Fibroblast of the aortic adventitia (primary cell): Measurements from ENCODE around the gene VAMP8. TPM values are rescaled to one million over a fixed set of nuclear protein-coding genes. Genes with fewer than 3 reads are reported as not detected.
"Not testable (repeated sequence)": the region's sequence is repeated elsewhere in the genome, so short reads cannot be mapped to it uniquely, and the experiment has no call there.

Experiments
- DNase-seq: peaks from one replicate; pipeline ENCODE4 v3.0.0-alpha.2; 2010; ENCODE audit warnings: low read depth
- H3K4me3 ChIP-seq: 2 replicates; pipeline ENCODE4 v1.5.1; 2011; ENCODE audit warnings: low read depth, mild to moderate bottlenecking, control low read depth, low read length, moderate library complexity
- total RNA-seq: library from RNA; depleted of rRNA; stranded (reverse); fragments of >200 nt; gene quantifications from 2 replicates; pipeline ENCODE4 v1.2.3, GENCODE V29; 2012; ENCODE audit warnings: low replicate concordance
- TF ChIP-seq, protein P1 (sequence below): IDR thresholded peaks from 2 replicates; pipeline ENCODE4 v1.5.1; 2011; ENCODE audit warnings: mild to moderate bottlenecking, low read length, control low read depth, inconsistent platforms; ENCODE audit not compliant: insufficient read depth

VAMP8 gene
- total RNA-seq, 1 donor = 0.54 TPM

DNA sequence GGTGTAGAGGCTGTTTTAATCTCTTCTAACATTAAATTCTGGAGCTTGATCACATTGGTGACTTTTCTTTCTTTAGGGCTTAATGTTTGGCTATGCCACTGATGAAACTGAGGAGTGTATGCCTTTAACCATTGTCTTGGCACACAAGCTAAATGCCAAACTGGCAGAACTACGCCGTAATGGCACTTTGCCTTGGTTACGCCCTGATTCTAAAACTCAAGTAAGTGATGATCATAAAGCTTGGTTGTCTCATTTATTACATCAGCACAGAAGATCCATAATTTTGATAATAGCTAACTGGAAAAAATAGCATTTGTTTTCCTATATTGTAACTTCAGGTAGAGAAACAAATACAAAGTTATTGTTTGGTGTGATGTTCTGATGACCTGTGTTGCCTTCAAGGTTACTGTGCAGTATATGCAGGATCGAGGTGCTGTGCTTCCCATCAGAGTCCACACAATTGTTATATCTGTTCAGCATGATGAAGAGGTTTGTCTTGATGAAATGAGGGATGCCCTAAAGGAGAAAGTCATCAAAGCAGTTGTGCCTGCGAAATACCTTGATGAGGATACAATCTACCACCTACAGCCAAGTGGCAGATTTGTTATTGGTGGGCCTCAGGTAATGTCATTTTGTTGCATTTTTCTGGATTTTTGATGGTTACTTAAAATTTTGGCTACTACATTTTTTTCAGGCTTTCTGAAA lies 35.5 kb upstream of the VAMP8 start:
- H3K4me3 ChIP-seq = peak overlapping the region; percentile 97
- DNase-seq = peak; percentile 72
- TF ChIP-seq, protein P1, sequence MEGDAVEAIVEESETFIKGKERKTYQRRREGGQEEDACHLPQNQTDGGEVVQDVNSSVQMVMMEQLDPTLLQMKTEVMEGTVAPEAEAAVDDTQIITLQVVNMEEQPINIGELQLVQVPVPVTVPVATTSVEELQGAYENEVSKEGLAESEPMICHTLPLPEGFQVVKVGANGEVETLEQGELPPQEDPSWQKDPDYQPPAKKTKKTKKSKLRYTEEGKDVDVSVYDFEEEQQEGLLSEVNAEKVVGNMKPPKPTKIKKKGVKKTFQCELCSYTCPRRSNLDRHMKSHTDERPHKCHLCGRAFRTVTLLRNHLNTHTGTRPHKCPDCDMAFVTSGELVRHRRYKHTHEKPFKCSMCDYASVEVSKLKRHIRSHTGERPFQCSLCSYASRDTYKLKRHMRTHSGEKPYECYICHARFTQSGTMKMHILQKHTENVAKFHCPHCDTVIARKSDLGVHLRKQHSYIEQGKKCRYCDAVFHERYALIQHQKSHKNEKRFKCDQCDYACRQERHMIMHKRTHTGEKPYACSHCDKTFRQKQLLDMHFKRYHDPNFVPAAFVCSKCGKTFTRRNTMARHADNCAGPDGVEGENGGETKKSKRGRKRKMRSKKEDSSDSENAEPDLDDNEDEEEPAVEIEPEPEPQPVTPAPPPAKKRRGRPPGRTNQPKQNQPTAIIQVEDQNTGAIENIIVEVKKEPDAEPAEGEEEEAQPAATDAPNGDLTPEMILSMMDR = no peak

DNA sequence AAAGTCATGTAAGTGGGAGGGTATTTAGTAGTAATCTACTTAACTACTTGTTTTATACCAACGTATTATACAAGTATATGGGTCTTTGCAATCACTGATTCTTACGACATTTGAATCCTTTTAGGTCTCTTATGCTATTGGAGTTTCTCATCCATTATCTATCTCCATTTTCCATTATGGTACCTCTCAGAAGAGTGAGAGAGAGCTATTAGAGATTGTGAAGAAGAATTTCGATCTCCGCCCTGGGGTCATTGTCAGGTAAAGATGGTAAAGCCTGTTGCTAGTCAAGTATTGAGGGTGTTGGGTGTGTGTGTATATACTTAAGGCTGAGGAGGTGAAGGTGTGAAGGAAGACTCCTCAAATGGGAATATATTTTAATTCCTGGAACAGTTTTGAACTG lies 34.6 kb upstream of the VAMP8 start:
- TF ChIP-seq, protein P1 = no peak
- H3K4me3 ChIP-seq = no peak overlapping the region

DNA sequence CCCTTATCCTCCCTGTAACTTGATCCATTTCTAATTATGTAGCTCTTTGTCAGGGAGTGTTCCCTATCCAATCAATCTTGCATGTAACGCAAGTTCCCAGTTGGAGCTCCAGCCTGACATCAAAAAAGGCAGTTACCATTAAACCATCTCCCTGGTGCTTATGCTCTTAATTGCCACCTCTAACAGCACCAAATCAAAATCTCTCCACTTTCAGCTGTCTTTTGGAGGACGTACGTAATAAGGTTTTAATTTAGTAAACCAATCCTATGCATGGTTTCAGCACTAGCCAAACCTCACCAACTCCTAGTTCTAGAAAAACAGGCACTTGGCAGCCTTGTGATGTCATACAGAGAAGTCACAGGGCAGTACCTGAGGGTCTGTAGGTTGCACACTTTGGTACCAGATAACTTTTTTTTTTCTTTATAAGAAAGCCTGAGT lies 33.1 kb upstream of the VAMP8 start:
- not testable (repeated sequence) for H3K4me3 ChIP-seq, DNase-seq

More for the DNA sequence above, 34.6 kb upstream of the VAMP8 start:
- no peak for DNase-seq

DNA sequence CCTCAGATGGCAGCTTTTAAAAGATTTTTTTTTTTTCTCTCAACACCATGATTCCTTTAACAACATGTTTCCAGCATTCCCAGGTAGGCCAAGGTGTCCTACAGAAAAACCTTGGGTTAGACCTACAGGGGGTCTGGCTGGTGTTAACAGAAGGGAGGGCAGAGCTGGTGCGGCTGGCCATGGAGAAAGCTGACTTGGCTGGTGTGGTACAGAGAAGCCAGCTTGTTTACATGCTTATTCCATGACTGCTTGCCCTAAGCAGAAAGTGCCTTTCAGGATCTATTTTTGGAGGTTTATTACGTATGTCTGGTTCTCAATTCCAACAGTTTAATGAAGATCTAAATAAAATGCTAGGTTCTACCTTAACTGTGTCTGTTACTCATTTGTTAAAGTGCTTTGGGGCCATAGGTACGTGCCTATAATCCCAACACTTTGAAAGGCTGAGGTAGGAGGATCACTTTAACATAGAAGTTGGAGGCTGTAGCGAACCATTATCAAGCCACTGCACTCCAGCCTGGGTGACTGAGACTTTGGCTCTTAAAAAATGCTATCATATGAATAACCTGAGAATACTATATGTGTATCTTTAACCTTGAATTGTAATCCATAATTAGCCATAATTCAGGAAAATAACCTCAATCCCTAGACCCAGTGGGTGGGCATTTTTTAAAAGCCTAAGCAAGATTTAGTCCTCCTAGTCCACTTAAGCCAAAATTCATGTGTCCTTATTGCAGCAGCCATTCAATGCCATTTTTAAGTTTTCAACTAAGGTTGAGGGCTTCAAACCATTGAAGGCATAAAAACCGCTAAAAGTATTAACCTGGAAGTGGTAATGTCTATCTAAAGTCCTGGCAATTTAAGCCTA lies 32.2 kb upstream of the VAMP8 start:
- DNase-seq, H3K4me3 ChIP-seq: not testable (repeated sequence)

DNA sequence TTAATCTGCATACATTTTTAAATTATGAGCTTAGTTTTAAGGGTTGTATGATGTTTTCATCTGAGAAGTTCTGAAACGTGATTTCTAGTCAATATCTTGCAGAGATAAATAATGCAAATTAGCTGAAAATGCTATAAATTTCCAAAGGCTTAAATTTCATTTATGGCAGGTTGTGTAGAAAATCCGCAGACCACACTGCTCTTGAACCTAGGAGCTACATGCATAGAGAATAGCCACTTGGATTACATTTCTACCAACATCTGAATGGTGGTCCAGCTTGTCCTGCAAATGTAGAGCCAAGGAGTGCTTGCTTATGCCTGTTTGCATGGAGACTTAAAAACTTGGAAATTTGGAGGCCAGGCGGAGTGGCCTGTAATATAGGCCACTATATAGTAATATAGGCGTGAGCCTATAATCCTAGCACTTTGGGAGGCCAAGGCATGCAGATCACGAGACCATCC lies 31.6 kb upstream of the VAMP8 start:
- TF ChIP-seq, protein P1 = no peak
- no peak overlapping the region for H3K4me3 ChIP-seq
- DNase-seq = no peak

DNA sequence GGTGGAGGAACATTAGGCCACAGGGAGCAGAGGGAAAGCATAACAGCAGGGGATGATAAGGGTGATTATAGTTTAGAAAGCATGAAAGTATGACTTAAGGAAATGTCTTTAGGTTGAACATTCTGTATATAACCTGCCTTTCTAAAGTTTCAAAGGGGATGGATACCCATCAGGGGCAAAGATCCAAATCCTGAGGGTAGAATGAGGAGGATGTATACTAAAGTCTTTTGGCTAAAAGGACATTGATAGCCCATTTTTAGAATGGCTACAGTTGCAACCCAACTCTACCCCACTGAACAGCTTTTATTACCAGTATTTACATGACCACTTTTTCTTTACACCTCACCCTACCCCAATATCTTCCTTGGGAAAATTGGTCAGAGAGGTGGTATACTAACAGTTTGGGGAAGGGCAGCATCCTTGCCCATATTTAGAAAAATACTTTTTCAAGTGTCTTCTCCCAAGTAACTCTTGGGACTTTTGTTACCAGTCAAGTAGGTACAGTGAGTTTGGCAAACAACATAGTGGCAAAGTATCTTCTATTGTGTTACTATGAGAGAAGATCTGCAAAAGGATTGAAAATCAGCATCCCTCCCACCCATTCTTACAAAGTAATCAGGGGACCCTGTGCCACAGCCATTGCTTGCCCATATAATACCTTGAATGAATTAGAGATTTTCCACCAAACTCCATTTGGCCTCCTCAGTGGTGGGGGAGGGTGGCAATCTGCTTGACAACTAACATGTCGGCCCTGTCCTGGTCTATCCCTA lies 30.1 kb upstream of the VAMP8 start:
- no peak for DNase-seq
- H3K4me3 ChIP-seq = no peak overlapping the region
- TF ChIP-seq, protein P1 = no peak

DNA sequence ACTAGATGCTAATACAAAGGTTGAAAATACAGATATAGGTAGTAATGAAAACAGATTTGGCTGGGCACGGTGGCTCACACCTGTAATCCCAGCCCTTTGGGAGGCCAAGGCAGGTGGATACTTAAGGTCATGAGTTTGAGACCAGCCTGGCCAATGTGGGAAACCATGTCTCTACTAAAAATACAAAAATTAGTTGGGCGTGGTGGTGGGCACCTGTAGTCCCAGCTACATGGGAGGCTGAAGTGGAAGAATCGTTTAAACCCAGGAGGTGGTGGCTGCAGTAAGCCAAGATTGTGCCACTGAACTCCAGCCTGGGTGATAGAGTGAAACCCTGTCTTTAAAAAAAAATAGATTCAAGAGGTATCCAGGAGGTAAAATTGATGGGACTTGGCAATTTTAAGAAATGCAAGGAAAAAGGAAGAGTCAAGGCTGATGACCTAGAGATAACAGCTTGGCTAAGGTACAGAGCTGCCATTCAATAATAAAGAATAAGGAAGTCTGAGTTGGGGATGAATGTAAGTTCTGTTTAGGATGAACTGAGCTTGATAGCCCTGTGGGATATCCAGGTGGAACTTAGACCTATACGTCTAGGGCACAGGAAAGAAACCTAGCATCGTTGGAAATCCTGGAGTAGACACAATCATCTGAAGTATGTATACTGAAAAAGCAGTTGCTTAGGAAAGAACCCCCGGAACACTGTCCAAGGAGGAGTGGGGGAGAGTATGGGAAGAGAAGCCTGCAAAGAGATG lies 29.4 kb upstream of the VAMP8 start:
- DNase-seq = no peak
- TF ChIP-seq, protein P1 = no peak
- H3K4me3 ChIP-seq = no peak overlapping the region
